ENCODE results near the gene C1QBP. TPM values are rescaled to one million over a fixed set of nuclear protein-coding genes. Genes with fewer than 3 reads are reported as not detected.

The C1QBP gene
- total RNA-seq, 1 donor from 2014 or later = 73.7 TPM

DNA sequence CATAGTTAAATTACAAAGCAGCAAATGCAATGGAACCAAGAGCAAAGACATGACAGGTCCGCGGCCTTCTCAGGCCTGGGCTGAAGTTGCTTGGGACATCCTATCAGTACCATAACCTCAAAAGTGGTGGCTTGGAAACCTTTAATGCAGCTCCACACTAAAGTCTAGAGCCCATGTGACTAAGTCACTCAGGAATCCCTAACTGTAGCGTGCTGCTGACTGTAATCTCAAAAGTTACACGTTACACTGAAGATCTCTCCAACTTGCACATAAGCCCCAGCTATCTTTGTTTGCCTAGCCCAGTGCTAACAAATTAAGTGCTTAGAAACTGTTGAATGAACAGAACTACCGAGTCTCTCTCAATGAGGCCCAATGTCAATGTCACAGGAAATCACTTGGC is 47.3 kb downstream of the C1QBP start:
- Histone ChIP-seq H3K4me3 (no peak overlapping the region), H3K36me3 (peaks cover 91% of the 10 kb centered on the region), H3K9me3 (no peaks in the 10 kb centered on the region), H3K27ac (no peak overlapping the region), H3K4me1 (no peaks in the 10 kb centered on the region), H3K27me3 (no peaks in the 10 kb centered on the region)
- no peak for DNase-seq
- TF ChIP-seq, protein P1, sequence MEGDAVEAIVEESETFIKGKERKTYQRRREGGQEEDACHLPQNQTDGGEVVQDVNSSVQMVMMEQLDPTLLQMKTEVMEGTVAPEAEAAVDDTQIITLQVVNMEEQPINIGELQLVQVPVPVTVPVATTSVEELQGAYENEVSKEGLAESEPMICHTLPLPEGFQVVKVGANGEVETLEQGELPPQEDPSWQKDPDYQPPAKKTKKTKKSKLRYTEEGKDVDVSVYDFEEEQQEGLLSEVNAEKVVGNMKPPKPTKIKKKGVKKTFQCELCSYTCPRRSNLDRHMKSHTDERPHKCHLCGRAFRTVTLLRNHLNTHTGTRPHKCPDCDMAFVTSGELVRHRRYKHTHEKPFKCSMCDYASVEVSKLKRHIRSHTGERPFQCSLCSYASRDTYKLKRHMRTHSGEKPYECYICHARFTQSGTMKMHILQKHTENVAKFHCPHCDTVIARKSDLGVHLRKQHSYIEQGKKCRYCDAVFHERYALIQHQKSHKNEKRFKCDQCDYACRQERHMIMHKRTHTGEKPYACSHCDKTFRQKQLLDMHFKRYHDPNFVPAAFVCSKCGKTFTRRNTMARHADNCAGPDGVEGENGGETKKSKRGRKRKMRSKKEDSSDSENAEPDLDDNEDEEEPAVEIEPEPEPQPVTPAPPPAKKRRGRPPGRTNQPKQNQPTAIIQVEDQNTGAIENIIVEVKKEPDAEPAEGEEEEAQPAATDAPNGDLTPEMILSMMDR (IDR thresholded peaks at IDR 0.05) = no peak
- intact Hi-C loops (cut with DNase I) = no loop called here
- ATAC-seq = peak; percentile 83

Other genes starting within 250 kb of the C1QBP start
- gene ZNF594, start 247.3 kb downstream of the C1QBP start, total RNA-seq = 7.1 TPM
- 24.8 TPM for gene SCIMP, start 204.3 kb downstream of the C1QBP start, total RNA-seq
- gene RABEP1, start 156.9 kb downstream of the C1QBP start, total RNA-seq = 43.9 TPM
- gene NUP88, start 19.5 kb downstream of the C1QBP start, total RNA-seq = 40.4 TPM
- gene RPAIN, start 19.0 kb downstream of the C1QBP start, total RNA-seq = 32.9 TPM
- gene DHX33, start 29.8 kb upstream of the C1QBP start, total RNA-seq = 10.4 TPM
- gene DERL2, start 47.0 kb upstream of the C1QBP start, total RNA-seq = 64.0 TPM
- 17.0 TPM for gene MIS12, start 47.4 kb upstream of the C1QBP start, total RNA-seq
- gene NLRP1, start 145.4 kb upstream of the C1QBP start, total RNA-seq = 33.2 TPM